Measurements from ENCODE around the gene SPTY2D1.
"Not testable (repeated sequence)": the region's sequence is repeated elsewhere in the genome, so short reads cannot be mapped to it uniquely, and the experiment has no call there.

Gene SPTY2D1

GRCh38 chr11:18634140-18635032 is at the start of gene SPTY2D1:
Gene SPTY2D1 (minus strand): TSS chr11:18634342. CDS start chr11:18634257, 85 bp downstream.
- FAIRE-seq: peak; percentile 96

GRCh38 chr11:18682466-18682865 is 48.3 kb upstream of the SPTY2D1 start:
- no peak for FAIRE-seq

GRCh38 chr11:18681949-18682348 is 47.8 kb upstream of the SPTY2D1 start:
- FAIRE-seq: not testable (repeated sequence)

GRCh38 chr11:18677560-18677959 is 43.4 kb upstream of the SPTY2D1 start:
- FAIRE-seq: no peak

- FAIRE-seq: no peak
Measured at GRCh38 chr11:18676803-18677202, 42.7 kb upstream of the SPTY2D1 start.

- not testable (repeated sequence) for FAIRE-seq
Measured at GRCh38 chr11:18672209-18672608, 38.1 kb upstream of the SPTY2D1 start.

GRCh38 chr11:18671246-18671645 is 37.1 kb upstream of the SPTY2D1 start:
- no peak for FAIRE-seq

- no peak for FAIRE-seq
Measured at GRCh38 chr11:18669711-18670110, 35.6 kb upstream of the SPTY2D1 start.

GRCh38 chr11:18669219-18669596 is 35.1 kb upstream of the SPTY2D1 start:
- no peak for FAIRE-seq

- no peak for FAIRE-seq
Measured at GRCh38 chr11:18668131-18668530, 34.0 kb upstream of the SPTY2D1 start.

- not testable (repeated sequence) for FAIRE-seq
Measured at GRCh38 chr11:18665353-18665872, 31.3 kb upstream of the SPTY2D1 start.

GRCh38 chr11:18657673-18658072 is 23.5 kb upstream of the SPTY2D1 start:
- no peak for FAIRE-seq

GRCh38 chr11:18650859-18651557 is 16.9 kb upstream of the SPTY2D1 start:
- no peak for FAIRE-seq

- FAIRE-seq: no peak
Measured at GRCh38 chr11:18650353-18650752, 16.2 kb upstream of the SPTY2D1 start.

- not testable (repeated sequence) for FAIRE-seq
Measured at GRCh38 chr11:18643034-18643433, 8.9 kb upstream of the SPTY2D1 start.

- no peak for FAIRE-seq
Measured at GRCh38 chr11:18641677-18642076, 7.5 kb upstream of the SPTY2D1 start.

GRCh38 chr11:18633256-18634139 is 644 bp downstream of the SPTY2D1 start:
- FAIRE-seq: no peak

- no peak for FAIRE-seq
Measured at GRCh38 chr11:18632841-18633240, 1.3 kb downstream of the SPTY2D1 start.

- FAIRE-seq: no peak
Measured at GRCh38 chr11:18624161-18624560, 10.0 kb downstream of the SPTY2D1 start.

GRCh38 chr11:18623707-18624106 is 10.4 kb downstream of the SPTY2D1 start:
- FAIRE-seq: no peak

- FAIRE-seq: no peak
Measured at GRCh38 chr11:18618342-18619025, 15.7 kb downstream of the SPTY2D1 start.

GRCh38 chr11:18617688-18618341 is 16.3 kb downstream of the SPTY2D1 start:
- no peak for FAIRE-seq
